22Rv1 (cell line): ENCODE results near the gene OR1S1.

ENCODE experiments used
- CTCF ChIP-seq: fragments of 450-650 bp; IDR thresholded peaks from 2 replicates; pipeline ENCODE4 v1.5.1; 2017; ENCODE audit warnings: mild to moderate bottlenecking
- ZFX ChIP-seq: fragments of 450-650 bp; IDR thresholded peaks from 2 replicates; pipeline ENCODE4 v1.6.1; 2017; ENCODE audit warnings: antibody characterized with exemption, borderline replicate concordance

GRCh38 chr11:58177409-58178054, 35.0 kb upstream of the OR1S1 start:
- TF ChIP-seq CTCF, result no peak
- TF ChIP-seq ZFX, result no peak
